ENCODE measurements around the gene HHAT. TPM values are rescaled to one million over a fixed set of nuclear protein-coding genes. Genes with fewer than 3 reads are reported as not detected.

HHAT gene
- total RNA-seq, 4 donors from 2014 or later: 4.8 to 5.9 (median 5.3) TPM

- TF ChIP-seq POLR2A (IDR thresholded peaks at IDR 0.05) (no peak), EP300 (IDR thresholded peaks at IDR 0.05) (no peak), CTCF (IDR thresholded peaks at IDR 0.05) (no peak)
- H3K27ac ChIP-seq: no peak overlapping the region
- H3K4me1 ChIP-seq: peaks cover 0 to 47% (median 10%) of the 10 kb centered on the region in 4 donors
- H3K36me3 ChIP-seq: no peaks in the 10 kb centered on the region
- H3K27me3 ChIP-seq: no peaks in the 10 kb centered on the region
- H3K9me3 ChIP-seq: no peaks in the 10 kb centered on the region
- no peak for DNase-seq (ENCODE audit: low spot score in 2 of 2)
- H3K4me3 ChIP-seq: no peak overlapping the region
- 84 to 91% methylated on average over 7 of the region's 7 CpGs for WGBS, 2 donors
Observed at GRCh38 chr1:210298296-210298695, 30.4 kb upstream of the HHAT start.

- Histone ChIP-seq H3K36me3 (no peaks in the 10 kb centered on the region), H3K27ac (no peak overlapping the region), H3K4me3 (no peak overlapping the region), H3K27me3 (no peaks in the 10 kb centered on the region), H3K4me1 (peaks cover 0 to 40% (median 4%) of the 10 kb centered on the region in 4 donors), H3K9me3 (no peaks in the 10 kb centered on the region)
- no peak for TF ChIP-seq EP300 (IDR thresholded peaks at IDR 0.05)
- DNase-seq (ENCODE audit: low spot score in 2 of 2): no peak
Observed at GRCh38 chr1:210298936-210299335, 29.8 kb upstream of the HHAT start.

GRCh38 chr1:210299501-210299900 is 29.2 kb upstream of the HHAT start:
- peaks cover 0 to 35% (median 4%) of the 10 kb centered on the region in 4 donors for H3K4me1 ChIP-seq
- H3K4me3 ChIP-seq: no peak overlapping the region
- WGBS, 2 donors: 63 to 68% methylated on average over 5 of the region's 5 CpGs
- no peak for DNase-seq (ENCODE audit: low spot score in 2 of 2)
- no peak overlapping the region for H3K27ac ChIP-seq
- no peaks in the 10 kb centered on the region for H3K36me3 ChIP-seq
- H3K9me3 ChIP-seq: no peaks in the 10 kb centered on the region
- no peaks in the 10 kb centered on the region for H3K27me3 ChIP-seq
- no peak for TF ChIP-seq POLR2A (IDR thresholded peaks at IDR 0.05)
- TF ChIP-seq CTCF (IDR thresholded peaks at IDR 0.05): no peak
- no peak for TF ChIP-seq EP300 (IDR thresholded peaks at IDR 0.05)

- H3K27ac ChIP-seq: no peak overlapping the region
- no peaks in the 10 kb centered on the region for H3K9me3 ChIP-seq
- no peak for TF ChIP-seq EP300 (IDR thresholded peaks at IDR 0.05)
- TF ChIP-seq POLR2A (IDR thresholded peaks at IDR 0.05): no peak
- no peak for TF ChIP-seq CTCF (IDR thresholded peaks at IDR 0.05)
- DNase-seq (ENCODE audit: low spot score in 2 of 2): no peak
- WGBS, 2 donors: 40 to 52% methylated on average over 5 of the region's 5 CpGs
- no peak overlapping the region for H3K4me3 ChIP-seq
- peaks cover 0 to 19% (median 4%) of the 10 kb centered on the region in 4 donors for H3K4me1 ChIP-seq
- H3K27me3 ChIP-seq: no peaks in the 10 kb centered on the region
- no peaks in the 10 kb centered on the region for H3K36me3 ChIP-seq
Observed at GRCh38 chr1:210300923-210301614, 27.6 kb upstream of the HHAT start.

GRCh38 chr1:210301615-210302000 is 27.1 kb upstream of the HHAT start:
- peaks cover 0 to 18% (median 4%) of the 10 kb centered on the region in 4 donors for H3K4me1 ChIP-seq
- no peaks in the 10 kb centered on the region for H3K9me3 ChIP-seq
- no peaks in the 10 kb centered on the region for H3K27me3 ChIP-seq
- H3K27ac ChIP-seq: peak overlapping the region in 1 of 4 donors; percentile 6
- H3K36me3 ChIP-seq: no peaks in the 10 kb centered on the region
- no peak for TF ChIP-seq CTCF (IDR thresholded peaks at IDR 0.05)
- TF ChIP-seq EP300 (IDR thresholded peaks at IDR 0.05): peak in 1 of 2 donors; percentile 19
- no peak overlapping the region for H3K4me3 ChIP-seq
- no peak for DNase-seq (ENCODE audit: low spot score in 2 of 2)
- WGBS, 2 donors: 37 to 41% methylated on average over 7 of the region's 7 CpGs
